Measurements from ENCODE around the gene HASPIN. TPM values are rescaled to one million over a fixed set of nuclear protein-coding genes. Genes with fewer than 3 reads are reported as not detected.

Gene HASPIN
- 3.5 and 5.5 TPM in 2 replicates for total RNA-seq

DNA sequence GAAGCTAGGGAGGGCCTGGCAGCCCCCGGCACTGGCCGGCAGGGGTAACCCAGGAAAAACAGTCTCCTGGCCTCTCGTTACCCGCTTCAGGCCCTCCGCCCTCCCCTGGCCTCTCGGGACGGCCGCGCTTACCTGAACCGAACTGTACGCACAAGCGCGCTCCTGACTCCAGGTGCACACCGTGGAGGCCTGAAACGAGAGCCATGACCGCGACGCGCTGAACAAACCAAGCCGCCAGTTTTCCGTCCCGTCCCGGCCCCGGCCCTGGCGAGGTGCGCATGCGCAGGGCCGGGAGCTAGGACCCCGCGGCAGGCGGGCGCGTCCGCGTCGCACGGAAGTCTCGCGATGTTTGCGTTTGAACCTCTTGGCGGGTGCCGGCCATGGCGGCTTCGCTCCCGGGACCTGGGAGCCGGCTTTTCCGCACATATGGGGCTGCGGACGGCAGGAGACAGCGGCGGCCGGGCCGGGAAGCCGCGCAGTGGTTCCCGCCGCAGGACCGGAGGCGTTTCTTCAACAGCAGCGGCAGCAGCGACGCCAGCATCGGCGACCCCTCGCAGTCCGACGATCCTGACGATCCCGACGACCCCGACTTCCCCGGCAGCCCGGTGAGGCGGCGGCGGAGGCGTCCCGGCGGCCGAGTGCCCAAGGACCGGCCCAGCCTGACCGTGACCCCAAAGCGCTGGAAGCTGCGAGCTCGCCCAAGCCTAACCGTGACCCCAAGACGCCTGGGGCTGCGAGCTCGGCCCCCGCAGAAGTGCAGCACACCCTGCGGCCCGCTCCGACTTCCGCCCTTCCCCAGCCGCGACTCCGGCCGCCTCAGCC lies at the start of gene HASPIN:
HASPIN (plus strand) TSS at position 348 of the 822 bp plus-strand sequence; CDS start at position 381, 33 bp downstream.
- DNase-seq (ENCODE audit: low read depth in 2 of 2): peak; percentile 80 to 90

DNA sequence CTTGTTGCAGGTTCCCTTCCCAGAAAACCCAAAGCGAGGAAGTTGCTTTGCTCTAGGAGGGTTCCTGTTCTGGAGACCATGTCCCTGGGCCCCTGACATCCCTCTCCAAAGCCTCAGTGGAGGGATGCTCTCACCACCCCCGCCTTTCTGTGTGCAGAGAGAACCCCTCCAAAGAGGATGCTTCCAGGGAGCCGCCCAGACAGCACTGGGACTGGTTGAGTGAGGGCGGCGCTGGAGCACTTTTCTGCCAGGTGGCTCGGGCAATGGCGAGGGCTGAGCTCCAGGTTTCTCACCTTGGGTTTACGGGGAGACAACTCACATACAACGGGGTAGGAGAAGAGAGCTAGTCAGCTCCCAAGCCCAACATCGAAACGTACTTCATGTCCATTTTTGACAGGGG lies 47.8 kb upstream of the HASPIN start:
- no peak for DNase-seq (ENCODE audit: low read depth in 2 of 2)

GRCh38 chr17:3678095-3678820 lies 45.4 kb upstream of the HASPIN start:
- no peak for DNase-seq (ENCODE audit: low read depth in 2 of 2)

- DNase-seq (ENCODE audit: low read depth in 2 of 2): no peak
These were observed 44.7 kb upstream of the HASPIN start for GRCh38 chr17:3678821-3679530.

DNA sequence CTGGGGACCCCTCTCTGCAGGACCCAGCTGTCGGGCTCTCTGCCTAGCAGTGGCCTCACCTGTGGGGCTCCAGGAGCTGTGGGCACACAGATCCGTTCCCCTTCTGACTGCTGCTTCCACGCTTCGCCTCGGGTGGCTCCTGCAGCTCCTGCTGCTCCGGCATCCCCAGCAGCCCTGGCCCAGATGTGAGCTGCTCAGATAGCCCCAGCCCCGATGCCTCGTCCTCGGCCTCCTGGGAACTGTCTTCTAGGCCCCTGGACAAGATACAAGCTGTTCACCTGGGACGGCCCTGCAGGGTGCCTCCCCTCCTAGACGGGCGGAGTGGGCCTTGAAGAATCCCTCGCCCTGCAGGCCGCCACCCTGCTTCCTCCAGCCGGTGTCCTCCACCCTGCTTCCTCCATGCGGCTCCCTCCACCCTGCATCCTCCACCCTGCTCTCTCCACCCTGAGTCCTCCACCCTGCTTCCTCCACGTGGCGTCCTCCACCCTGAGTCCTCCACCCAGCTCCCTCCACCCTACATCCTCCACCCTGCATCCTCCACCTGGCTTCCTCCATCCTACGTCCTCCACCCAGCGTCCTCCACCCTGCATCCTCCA lies 44.1 kb upstream of the HASPIN start:
- DNase-seq (ENCODE audit: low read depth in 2 of 2): no peak

DNA sequence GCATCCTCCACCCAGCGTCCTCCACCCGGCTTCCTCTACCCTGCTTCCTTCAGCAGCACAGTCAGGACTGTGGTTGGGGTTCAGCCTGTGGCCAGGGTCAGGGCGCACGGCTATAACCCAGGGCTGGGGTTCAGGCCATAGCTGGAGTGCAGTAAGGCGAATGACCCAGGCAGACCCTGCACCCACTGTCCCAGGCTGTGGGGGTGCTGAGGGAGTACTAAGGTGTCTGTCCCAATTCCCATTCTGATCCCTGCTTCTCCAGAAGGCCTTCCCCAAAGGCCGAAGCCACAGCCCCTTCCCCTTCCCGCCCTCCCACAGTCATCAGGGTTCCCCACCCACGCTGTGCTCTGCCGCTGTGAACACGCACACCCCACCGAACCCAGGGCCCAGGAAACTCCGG lies 42.6 kb upstream of the HASPIN start:
- DNase-seq (ENCODE audit: low read depth in 2 of 2): no peak

GRCh38 chr17:3681565-3681964 lies 42.1 kb upstream of the HASPIN start:
- DNase-seq (ENCODE audit: low read depth in 2 of 2): no peak

DNA sequence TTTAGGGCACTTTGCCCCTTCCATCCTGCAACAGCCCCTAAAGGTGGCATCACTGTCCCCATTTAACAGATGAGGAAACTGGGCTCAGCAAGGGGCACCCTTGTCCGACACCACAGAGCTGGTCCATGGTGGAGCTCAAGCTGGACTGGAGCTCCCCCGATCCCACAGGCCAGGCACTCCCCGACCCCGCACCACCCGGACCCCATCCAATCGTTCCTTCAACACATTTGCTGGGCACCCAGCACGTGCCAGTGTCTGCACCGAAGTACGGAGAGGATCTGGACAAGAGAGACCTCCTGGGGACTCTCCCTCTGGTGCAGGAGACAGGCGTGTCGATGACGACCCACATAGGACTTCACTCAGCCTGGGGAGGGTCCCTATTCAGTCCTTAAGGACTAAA lies 41.7 kb upstream of the HASPIN start:
- DNase-seq (ENCODE audit: low read depth in 2 of 2): no peak

- DNase-seq (ENCODE audit: low read depth in 2 of 2): peak in 1 of 2 donors; percentile 28
These were observed 40.6 kb upstream of the HASPIN start for GRCh38 chr17:3683054-3683511.

DNA sequence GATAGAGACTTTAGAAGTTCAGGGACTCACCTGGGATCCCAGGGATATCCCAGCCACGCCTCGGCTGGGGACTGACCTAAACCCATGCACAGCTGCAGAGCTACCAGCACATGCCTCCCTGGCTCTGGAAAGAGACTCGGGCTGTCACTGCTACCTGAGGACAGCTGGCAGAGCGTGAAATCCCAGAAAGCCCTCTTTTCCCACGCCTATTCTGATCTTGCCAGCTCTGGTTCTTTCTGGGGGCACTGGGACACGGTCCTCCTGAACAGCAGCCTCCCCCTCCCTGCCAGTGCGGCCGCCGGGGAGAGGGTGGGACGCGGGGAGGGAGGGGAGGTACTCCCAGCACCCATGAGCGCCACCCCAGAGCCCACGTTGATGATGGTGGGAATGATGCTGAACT lies 38.5 kb upstream of the HASPIN start:
- DNase-seq (ENCODE audit: low read depth in 2 of 2): no peak

DNA sequence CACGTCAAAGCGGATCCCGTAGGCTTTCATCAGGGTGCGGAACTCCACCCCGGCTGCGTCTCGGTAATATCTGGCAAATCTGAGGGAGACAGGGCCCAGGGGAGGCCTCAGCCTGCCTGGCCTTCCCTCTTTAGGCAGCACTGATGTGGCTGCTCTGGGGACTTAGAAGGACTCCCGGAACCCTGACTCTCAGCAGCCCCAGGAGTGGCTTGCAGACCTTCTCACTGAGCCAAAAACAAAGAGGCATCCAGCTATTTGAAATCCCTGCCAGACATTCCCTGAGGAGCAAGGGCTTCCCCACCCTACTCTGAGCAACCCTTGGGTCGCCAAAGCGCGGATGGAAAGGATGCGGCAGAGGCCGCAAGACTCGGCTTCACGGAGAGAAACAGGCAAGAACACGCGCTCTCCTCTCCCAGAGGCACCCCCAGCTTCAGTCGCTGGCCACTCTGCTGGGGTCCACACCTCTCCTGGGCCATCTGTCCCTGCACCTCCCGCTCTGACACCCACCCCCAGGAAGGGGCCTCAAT lies 35.6 kb upstream of the HASPIN start:
- DNase-seq (ENCODE audit: low read depth in 2 of 2): no peak

DNA sequence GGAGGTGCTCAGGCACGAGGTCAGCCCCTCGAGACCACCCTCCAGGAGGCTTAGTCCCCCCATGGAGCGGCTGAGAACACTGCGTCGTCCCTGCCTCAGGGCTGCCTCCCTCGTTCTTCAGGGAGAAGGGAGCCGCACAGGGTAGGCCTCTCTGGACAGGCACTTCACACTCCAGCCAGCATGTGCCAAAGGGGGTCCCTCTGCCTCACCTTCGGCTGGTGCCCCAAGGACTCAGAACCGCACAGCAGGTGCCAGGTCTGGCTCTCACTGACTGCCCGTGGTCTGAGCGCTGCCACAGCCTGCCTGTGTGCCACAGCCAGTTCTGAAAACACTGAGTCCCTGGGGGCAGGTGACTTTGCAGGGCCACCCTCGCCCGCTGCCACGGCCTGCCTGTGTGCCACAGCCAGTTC lies 34.8 kb upstream of the HASPIN start:
- no peak for DNase-seq (ENCODE audit: low read depth in 2 of 2)

- no peak for DNase-seq (ENCODE audit: low read depth in 2 of 2)
These were observed 34.2 kb upstream of the HASPIN start for GRCh38 chr17:3689262-3690093.

- DNase-seq (ENCODE audit: low read depth in 2 of 2): no peak
These were observed 33.5 kb upstream of the HASPIN start for GRCh38 chr17:3690094-3690715.

GRCh38 chr17:3691617-3692067 lies 32.1 kb upstream of the HASPIN start:
- no peak for DNase-seq (ENCODE audit: low read depth in 2 of 2)

DNA sequence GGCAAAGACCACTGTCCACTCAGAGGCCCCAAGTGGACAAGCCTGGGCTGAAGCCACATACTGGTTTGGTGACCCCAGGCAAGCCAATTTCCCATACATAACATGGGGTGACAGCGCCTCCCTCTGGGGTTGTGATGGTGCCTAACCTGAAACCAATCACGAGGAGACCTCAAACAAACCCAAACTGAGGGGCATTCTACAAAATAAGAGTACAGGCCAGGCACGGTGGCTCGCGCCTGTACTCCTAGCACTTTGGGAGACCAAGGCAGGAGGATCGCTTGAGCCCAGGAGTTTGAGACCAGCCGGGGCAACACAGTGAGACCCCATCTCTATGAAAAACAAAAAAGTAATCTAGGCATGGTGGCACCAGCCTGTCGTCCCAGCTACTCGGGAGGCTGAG lies 31.4 kb upstream of the HASPIN start:
- DNase-seq (ENCODE audit: low read depth in 2 of 2): no peak

DNA sequence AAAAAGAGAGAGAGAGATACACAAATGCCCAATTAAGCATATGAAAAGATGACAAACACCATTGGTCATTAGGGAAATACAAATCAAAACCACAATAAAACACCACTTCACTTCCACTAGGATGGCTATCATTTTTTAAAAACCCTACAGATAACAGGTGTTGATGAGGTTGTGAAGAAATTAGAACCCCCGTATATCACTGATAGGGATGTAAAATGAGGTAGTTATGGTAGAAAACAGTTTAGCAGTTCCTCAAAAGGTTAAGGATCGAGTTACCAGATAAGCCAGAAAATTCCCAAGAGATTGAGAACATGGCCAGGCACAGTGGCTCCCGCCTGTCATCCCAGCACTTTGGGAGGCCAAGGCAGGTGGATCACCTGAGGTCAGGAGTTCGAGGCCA lies 30.6 kb upstream of the HASPIN start:
- no peak for DNase-seq (ENCODE audit: low read depth in 2 of 2)

DNA sequence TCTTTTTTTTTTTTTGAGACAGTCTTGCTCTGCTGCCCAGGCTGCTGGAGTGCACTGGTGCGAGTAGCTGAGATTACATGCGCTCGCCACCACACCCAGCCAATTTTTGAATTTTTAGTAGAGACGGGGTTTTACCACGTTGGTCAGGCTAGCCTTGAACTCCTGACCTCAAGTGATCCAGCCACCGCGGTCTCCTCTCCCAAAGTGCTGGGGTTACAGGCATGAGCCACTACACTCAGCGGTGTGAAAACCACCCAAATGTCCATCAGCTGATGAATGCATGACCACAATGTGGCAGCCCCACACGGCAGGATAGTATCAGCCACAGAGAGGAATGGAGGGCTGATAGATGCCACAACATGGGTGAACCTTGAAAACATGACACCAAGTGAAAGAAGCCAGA lies 29.9 kb upstream of the HASPIN start:
- no peak for DNase-seq (ENCODE audit: low read depth in 2 of 2)

GRCh38 chr17:3695129-3695722 lies 28.5 kb upstream of the HASPIN start:
- DNase-seq (ENCODE audit: low read depth in 2 of 2): no peak

Data from dermis microvascular lymphatic vessel endothelial cell (primary cell).